ENCODE measurements around the gene ZNF100.
"Not testable (repeated sequence)": the region's sequence is repeated elsewhere in the genome, so short reads cannot be mapped to it uniquely, and the experiment has no call there.

ZNF100 gene

GRCh38 chr19:21765151-21765550 is 2.2 kb downstream of the ZNF100 start:
- Histone ChIP-seq H3K36me3 (replicated peaks) (no peaks in the 10 kb centered on the region), H3K27ac (no peak overlapping the region), H3K27me3 (replicated peaks) (no peaks in the 10 kb centered on the region), H3K4me3 (ENCODE audit: low read depth, low read length) (no peak overlapping the region)
- in situ Hi-C loops (cut with HindIII; ENCODE audit: low pct_ligation_motif_present, low sequenced_read_pairs): no loop called here
- DNase-seq: no peak
- no peak for TF ChIP-seq CTCF (IDR thresholded peaks at IDR 0.05; ENCODE audit: low read depth, low read length, missing control alignments)

GRCh38 chr19:21761547-21761946 is 5.8 kb downstream of the ZNF100 start:
- H3K27ac ChIP-seq; H3K36me3 ChIP-seq (replicated peaks); H3K27me3 ChIP-seq (replicated peaks); H3K4me3 ChIP-seq (ENCODE audit: low read depth, low read length); in situ Hi-C loops (cut with HindIII; ENCODE audit: low pct_ligation_motif_present, low sequenced_read_pairs); DNase-seq: not testable (repeated sequence)

DNA sequence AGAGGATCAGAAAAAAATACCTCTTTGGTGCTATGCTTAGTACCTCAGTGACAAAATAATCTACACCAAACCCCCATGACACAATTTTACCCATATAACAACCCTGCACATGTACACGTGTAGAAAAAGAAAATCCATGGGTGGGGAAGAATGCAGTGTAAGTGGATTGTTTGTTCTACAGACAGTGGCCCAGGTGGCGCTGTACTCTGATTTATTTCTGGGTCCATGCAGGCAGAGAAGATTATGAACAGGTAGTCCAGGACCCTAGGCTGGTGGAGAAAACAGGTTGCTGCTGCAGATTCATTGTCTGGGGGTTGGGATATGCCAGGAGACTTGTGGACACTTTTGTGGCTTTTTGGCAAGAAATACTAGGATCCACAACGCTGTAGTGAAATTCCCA is 9.1 kb downstream of the ZNF100 start:
- Histone ChIP-seq H3K4me3 (ENCODE audit: low read depth, low read length) (no peak overlapping the region), H3K27me3 (replicated peaks) (no peaks in the 10 kb centered on the region), H3K36me3 (replicated peaks) (peaks cover 3% of the 10 kb centered on the region), H3K27ac (no peak overlapping the region)
- in situ Hi-C loops (cut with HindIII; ENCODE audit: low pct_ligation_motif_present, low sequenced_read_pairs): no loop called here
- no peak for DNase-seq
- TF ChIP-seq CTCF (IDR thresholded peaks at IDR 0.05; ENCODE audit: low read depth, low read length, missing control alignments): no peak

GRCh38 chr19:21755555-21755954 is 11.8 kb downstream of the ZNF100 start:
- in situ Hi-C loops (cut with HindIII; ENCODE audit: low pct_ligation_motif_present, low sequenced_read_pairs); H3K27me3 ChIP-seq (replicated peaks); DNase-seq; H3K4me3 ChIP-seq (ENCODE audit: low read depth, low read length); H3K27ac ChIP-seq; H3K36me3 ChIP-seq (replicated peaks): not testable (repeated sequence)

DNA sequence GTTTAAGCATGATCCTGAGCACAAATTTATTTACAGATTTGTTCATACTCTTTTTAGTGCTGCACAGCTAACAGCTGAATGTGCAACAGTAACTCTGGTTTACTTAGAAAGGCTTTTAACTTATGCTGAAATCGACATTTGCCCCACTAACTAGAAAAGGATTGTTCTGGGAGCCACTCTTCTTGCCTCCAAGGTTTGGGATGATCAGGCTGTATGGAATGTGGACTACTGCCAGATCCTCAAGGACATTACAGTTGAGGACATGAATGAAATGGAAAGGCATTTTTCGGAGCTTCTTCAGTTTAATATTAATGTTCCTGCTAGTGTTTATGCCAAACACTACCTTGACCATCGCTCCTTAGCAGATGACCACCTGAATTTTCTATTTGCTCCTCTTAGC is 16.0 kb downstream of the ZNF100 start:
- in situ Hi-C loops (cut with HindIII; ENCODE audit: low pct_ligation_motif_present, low sequenced_read_pairs): no loop called here
- Histone ChIP-seq H3K36me3 (replicated peaks) (peaks cover 5% of the 10 kb centered on the region), H3K27ac (no peak overlapping the region), H3K4me3 (ENCODE audit: low read depth, low read length) (no peak overlapping the region), H3K27me3 (replicated peaks) (no peaks in the 10 kb centered on the region)
- TF ChIP-seq CTCF (IDR thresholded peaks at IDR 0.05; ENCODE audit: low read depth, low read length, missing control alignments): no peak
- DNase-seq: peak; percentile 32

DNA sequence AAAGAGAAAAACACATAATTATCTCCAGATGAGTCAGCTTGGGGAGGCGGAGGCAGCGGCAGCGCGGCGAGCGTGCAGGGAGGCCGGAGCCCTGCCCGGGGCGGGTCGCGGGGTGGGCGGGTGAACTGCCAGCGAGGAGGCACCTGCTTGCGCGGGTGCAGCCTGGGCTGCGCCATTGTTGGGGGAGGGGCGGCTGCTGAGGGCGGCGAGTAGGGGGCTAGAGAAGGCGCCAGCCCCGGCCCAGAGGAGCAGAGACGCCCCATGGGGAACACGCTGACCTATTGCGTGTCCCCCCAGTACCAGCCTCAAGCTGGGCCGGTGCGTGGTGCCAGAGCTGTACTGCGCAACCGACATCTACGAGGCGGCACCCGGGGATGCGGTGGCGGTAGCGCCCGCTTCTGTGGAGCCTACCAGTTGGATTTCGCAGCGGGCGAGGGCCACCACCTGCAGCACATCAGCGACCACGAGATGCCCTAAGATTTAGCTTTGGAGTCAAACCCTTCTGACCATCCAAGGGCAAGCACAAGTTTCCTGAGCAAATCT is 16.7 kb downstream of the ZNF100 start:
- in situ Hi-C loops (cut with HindIII; ENCODE audit: low pct_ligation_motif_present, low sequenced_read_pairs): no loop called here
- no peak for TF ChIP-seq CTCF (IDR thresholded peaks at IDR 0.05; ENCODE audit: low read depth, low read length, missing control alignments)
- Histone ChIP-seq H3K27me3 (replicated peaks) (no peaks in the 10 kb centered on the region), H3K27ac (no peak overlapping the region), H3K4me3 (ENCODE audit: low read depth, low read length) (no peak overlapping the region), H3K36me3 (replicated peaks) (peaks cover 5% of the 10 kb centered on the region)
- DNase-seq: no peak

DNA sequence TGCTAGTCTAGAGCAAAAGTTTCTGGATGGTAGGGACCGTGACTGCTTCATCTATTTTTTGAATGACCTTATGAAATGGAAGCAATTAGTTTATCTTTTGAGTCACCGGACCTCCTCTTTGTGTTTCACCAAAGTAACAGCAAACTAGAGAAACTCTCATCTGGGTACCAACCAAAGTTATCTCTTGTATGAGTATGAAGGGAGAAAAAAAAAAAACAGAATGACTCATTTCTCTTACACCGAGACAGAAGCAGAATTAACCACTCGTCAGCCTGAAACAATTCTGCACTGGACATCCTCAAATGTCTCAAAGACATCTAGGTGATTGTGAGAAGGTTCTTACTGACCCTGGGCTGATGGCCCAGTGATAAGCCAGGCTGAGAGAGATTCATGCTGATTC is 18.3 kb downstream of the ZNF100 start:
- no peak for TF ChIP-seq CTCF (IDR thresholded peaks at IDR 0.05; ENCODE audit: low read depth, low read length, missing control alignments)
- in situ Hi-C loops (cut with HindIII; ENCODE audit: low pct_ligation_motif_present, low sequenced_read_pairs): no loop called here
- H3K27me3 ChIP-seq (replicated peaks): no peaks in the 10 kb centered on the region
- DNase-seq: peak; percentile 6
- peaks cover 5% of the 10 kb centered on the region for H3K36me3 ChIP-seq (replicated peaks)
- H3K4me3 ChIP-seq (ENCODE audit: low read depth, low read length): no peak overlapping the region
- H3K27ac ChIP-seq: no peak overlapping the region
